ENCODE results near the gene CARMIL3. TPM values are rescaled to one million over a fixed set of nuclear protein-coding genes. Genes with fewer than 3 reads are reported as not detected.
"Not testable (repeated sequence)": the region's sequence is repeated elsewhere in the genome, so short reads cannot be mapped to it uniquely, and the experiment has no call there.

Gene CARMIL3
- total RNA-seq, 1 experiment from 2014 or later: 1.00 TPM

DNA sequence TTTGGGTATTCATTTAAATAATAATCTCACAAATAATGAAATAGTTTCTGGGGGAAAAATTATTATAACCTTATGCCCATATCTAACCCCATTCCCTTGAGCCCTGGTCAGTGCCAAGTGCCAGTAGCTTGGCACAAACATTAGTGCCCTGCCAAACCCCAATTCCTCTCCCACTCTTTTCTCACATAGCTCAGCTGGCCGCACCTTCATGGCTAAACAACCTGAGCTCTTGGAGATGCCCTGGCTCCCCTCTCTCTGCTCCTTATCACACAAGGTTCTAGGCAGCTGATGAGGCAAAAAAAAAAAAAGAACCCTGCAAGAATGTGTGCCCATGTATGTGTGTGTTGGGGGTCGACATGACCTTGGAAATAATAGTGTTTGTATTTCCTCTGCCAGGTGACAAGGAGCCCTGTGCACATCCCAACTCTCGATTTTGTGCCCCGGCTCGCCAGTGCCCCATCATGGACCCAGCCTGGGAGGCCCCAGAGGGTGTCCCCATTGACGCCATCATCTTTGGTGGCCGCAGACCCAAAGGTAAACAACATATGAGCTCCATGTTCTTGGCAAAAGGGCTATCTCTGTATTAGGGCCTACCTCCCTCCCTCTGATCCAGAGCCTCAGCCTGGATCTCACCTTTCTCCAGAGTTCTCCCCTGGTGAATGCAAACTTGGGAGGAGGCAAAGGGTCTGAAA, 50.7 kb downstream of the CARMIL3 start:
- Mint-ChIP-seq H3K9me3 (ENCODE audit: unreplicated experiment) (no peaks in the 10 kb centered on the region), H3K4me3 (ENCODE audit: unreplicated experiment) (no peak overlapping the region), H3K36me3 (ENCODE audit: insufficient read depth, unreplicated experiment) (peaks cover 52% of the 10 kb centered on the region), H3K27ac (ENCODE audit: unreplicated experiment) (peak overlapping the region; percentile 27), H3K27me3 (ENCODE audit: insufficient read depth, unreplicated experiment) (no peaks in the 10 kb centered on the region), H3K4me1 (ENCODE audit: low read depth, unreplicated experiment) (no peaks in the 10 kb centered on the region)
- no peak for DNase-seq
- Histone ChIP-seq H3K36me3 (ENCODE audit: control insufficient read depth, insufficient read depth, low read length) (no peaks in the 10 kb centered on the region; the same call in 1 of the 2 replicates), H3K4me1 (no peaks in the 10 kb centered on the region), H3K27me3 (replicated peaks; ENCODE audit: control insufficient read depth, insufficient read depth, low read length) (no peaks in the 10 kb centered on the region), H3K4me3 (ENCODE audit: low read depth, low read length) (no peak overlapping the region), H3K9me3 (peaks cover 9% of the 10 kb centered on the region)
- intact Hi-C loops (cut with micrococcal nuclease; ENCODE audit: unreplicated experiment): no loop called here
- TF ChIP-seq, protein P1, sequence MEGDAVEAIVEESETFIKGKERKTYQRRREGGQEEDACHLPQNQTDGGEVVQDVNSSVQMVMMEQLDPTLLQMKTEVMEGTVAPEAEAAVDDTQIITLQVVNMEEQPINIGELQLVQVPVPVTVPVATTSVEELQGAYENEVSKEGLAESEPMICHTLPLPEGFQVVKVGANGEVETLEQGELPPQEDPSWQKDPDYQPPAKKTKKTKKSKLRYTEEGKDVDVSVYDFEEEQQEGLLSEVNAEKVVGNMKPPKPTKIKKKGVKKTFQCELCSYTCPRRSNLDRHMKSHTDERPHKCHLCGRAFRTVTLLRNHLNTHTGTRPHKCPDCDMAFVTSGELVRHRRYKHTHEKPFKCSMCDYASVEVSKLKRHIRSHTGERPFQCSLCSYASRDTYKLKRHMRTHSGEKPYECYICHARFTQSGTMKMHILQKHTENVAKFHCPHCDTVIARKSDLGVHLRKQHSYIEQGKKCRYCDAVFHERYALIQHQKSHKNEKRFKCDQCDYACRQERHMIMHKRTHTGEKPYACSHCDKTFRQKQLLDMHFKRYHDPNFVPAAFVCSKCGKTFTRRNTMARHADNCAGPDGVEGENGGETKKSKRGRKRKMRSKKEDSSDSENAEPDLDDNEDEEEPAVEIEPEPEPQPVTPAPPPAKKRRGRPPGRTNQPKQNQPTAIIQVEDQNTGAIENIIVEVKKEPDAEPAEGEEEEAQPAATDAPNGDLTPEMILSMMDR (IDR thresholded peaks at IDR 0.05; ENCODE audit: insufficient read depth in 1 of 2, low read depth in 1 of 2, low read length in 1 of 2, severe bottlenecking in 1 of 2, unreplicated experiment in 1 of 2): no peak
- no TSS peak for BruUV-seq (replicated peaks)
- ChIA-PET POLR2A (interaction anchor here (0.7 to 1.0 kb wide), 2 partner anchors 13 to 114 kb away, joined by 3 to 4 read pairs; partner anchors contain the start of genes DCAF11, DHRS4L2 and NRL), CTCF (interaction anchor here (0.5 kb wide), 1 partner anchor 8 kb away, joined by 3 read pairs; no protein-coding TSS in a partner anchor)

DNA sequence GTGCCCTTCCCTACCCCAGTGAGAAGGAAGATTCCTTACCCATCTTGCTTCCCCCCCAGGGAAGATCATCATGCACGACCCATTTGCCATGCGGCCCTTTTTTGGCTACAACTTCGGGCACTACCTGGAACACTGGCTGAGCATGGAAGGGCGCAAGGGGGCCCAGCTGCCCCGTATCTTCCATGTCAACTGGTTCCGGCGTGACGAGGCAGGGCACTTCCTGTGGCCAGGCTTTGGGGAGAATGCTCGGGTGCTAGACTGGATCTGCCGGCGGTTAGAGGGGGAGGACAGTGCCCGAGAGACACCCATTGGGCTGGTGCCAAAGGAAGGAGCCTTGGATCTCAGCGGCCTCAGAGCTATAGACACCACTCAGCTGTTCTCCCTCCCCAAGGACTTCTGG, 51.6 kb downstream of the CARMIL3 start:
- Mint-ChIP-seq H3K9me3 (ENCODE audit: unreplicated experiment) (no peaks in the 10 kb centered on the region), H3K4me3 (ENCODE audit: unreplicated experiment) (no peak overlapping the region), H3K4me1 (ENCODE audit: low read depth, unreplicated experiment) (no peaks in the 10 kb centered on the region), H3K36me3 (ENCODE audit: insufficient read depth, unreplicated experiment) (peaks cover 45% of the 10 kb centered on the region), H3K27ac (ENCODE audit: unreplicated experiment) (no peak overlapping the region), H3K27me3 (ENCODE audit: insufficient read depth, unreplicated experiment) (no peaks in the 10 kb centered on the region)
- H3K36me3 ChIP-seq (ENCODE audit: control insufficient read depth, insufficient read depth, low read length): no peaks in the 10 kb centered on the region; the same call in 1 of the 2 replicates
- ChIA-PET POLR2A (no interaction called here), CTCF (interaction anchor here (0.6 kb wide), 1 partner anchor 59 kb away, joined by 6 read pairs; no protein-coding TSS in a partner anchor)
- H3K4me1 ChIP-seq: no peaks in the 10 kb centered on the region
- DNase-seq: no peak
- intact Hi-C loops (cut with micrococcal nuclease; ENCODE audit: unreplicated experiment): no loop called here
- no peaks in the 10 kb centered on the region for H3K27me3 ChIP-seq (replicated peaks; ENCODE audit: control insufficient read depth, insufficient read depth, low read length)
- H3K9me3 ChIP-seq: peaks cover 9% of the 10 kb centered on the region
- no peak overlapping the region for H3K4me3 ChIP-seq (ENCODE audit: low read depth, low read length)
- BruUV-seq (replicated peaks): TSS peak; percentile 9
- TF ChIP-seq, protein P1 (IDR thresholded peaks at IDR 0.05; ENCODE audit: insufficient read depth in 1 of 2, low read depth in 1 of 2, low read length in 1 of 2, severe bottlenecking in 1 of 2, unreplicated experiment in 1 of 2): no peak

DNA sequence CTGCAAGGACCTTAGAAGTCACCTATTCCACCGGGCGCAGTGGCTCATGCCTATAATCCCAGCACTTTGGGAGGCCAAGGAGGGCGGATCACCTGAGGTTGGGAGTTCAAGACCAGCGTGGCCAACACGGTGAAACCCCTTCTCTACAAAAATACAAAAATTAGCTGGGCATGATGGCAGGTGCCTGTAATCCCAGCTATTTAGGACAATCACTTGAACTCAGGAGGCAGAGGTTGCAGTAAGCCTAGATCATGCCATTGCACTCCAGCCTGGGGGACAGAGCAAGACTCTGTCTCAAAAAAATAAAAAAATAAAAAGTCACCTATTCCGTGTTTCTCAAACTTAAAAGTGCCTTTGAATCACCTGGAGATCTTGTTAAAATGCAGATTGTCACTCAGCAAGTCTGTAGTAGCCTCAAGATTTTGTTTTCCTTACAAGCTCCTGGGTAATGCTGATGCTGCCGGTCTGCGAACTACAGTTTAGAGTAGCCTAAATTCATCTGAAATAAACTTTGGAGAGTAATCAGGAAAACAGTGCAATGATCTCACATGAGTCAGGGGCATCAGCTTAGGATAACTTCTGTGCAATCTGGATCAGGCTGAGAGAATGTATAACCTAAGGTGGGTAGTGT, 53.9 kb downstream of the CARMIL3 start:
- H3K4me1 ChIP-seq; DNase-seq; H3K27me3 Mint-ChIP-seq (ENCODE audit: insufficient read depth, unreplicated experiment); H3K9me3 ChIP-seq; H3K9me3 Mint-ChIP-seq (ENCODE audit: unreplicated experiment); H3K27me3 ChIP-seq (replicated peaks; ENCODE audit: control insufficient read depth, insufficient read depth, low read length); H3K27ac Mint-ChIP-seq (ENCODE audit: unreplicated experiment); BruUV-seq (replicated peaks); H3K4me3 ChIP-seq (ENCODE audit: low read depth, low read length); intact Hi-C loops (cut with micrococcal nuclease; ENCODE audit: unreplicated experiment); H3K4me3 Mint-ChIP-seq (ENCODE audit: unreplicated experiment); H3K4me1 Mint-ChIP-seq (ENCODE audit: low read depth, unreplicated experiment); H3K36me3 ChIP-seq (ENCODE audit: control insufficient read depth, insufficient read depth, low read length): not testable (repeated sequence)
- CTCF ChIA-PET: interaction anchor here (1.0 to 6.7 kb wide), 4 partner anchors 9 to 48 kb away, joined by 3 to 155 read pairs (median 6); partner anchors contain the start of genes DCAF11, NRL and PCK2
- POLR2A ChIA-PET: interaction anchor here (1.5 kb wide), 1 partner anchor 12 kb away, joined by 13 read pairs; the partner anchor contains the start of gene PCK2
- peaks cover 24% of the 10 kb centered on the region for H3K36me3 Mint-ChIP-seq (ENCODE audit: insufficient read depth, unreplicated experiment)
